ENCODE measurements around the gene RABGGTA.

Gene RABGGTA

GRCh38 chr14:24307575-24308341, 36.4 kb upstream of the RABGGTA start, which contains the start of gene CIDEB:
CIDEB (minus strand) TSS chr14:24307977; CDS start chr14:24307858, 119 bp downstream.
- peaks cover 4% of the 10 kb centered on the region for H3K4me1 ChIP-seq (ENCODE audit: low read length)
- no peak within 1 kb of the TSS for H3K4me2 ChIP-seq (ENCODE audit: low read length)
- H3K36me3 ChIP-seq (replicated peaks; ENCODE audit: low read depth, low read length): peaks cover 38% of the 10 kb centered on the region
- no peak for TF ChIP-seq EZH2phosphoT487 (IDR thresholded peaks at IDR 0.05; ENCODE audit: low read depth)
- TF ChIP-seq, protein P1, sequence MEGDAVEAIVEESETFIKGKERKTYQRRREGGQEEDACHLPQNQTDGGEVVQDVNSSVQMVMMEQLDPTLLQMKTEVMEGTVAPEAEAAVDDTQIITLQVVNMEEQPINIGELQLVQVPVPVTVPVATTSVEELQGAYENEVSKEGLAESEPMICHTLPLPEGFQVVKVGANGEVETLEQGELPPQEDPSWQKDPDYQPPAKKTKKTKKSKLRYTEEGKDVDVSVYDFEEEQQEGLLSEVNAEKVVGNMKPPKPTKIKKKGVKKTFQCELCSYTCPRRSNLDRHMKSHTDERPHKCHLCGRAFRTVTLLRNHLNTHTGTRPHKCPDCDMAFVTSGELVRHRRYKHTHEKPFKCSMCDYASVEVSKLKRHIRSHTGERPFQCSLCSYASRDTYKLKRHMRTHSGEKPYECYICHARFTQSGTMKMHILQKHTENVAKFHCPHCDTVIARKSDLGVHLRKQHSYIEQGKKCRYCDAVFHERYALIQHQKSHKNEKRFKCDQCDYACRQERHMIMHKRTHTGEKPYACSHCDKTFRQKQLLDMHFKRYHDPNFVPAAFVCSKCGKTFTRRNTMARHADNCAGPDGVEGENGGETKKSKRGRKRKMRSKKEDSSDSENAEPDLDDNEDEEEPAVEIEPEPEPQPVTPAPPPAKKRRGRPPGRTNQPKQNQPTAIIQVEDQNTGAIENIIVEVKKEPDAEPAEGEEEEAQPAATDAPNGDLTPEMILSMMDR (IDR thresholded peaks at IDR 0.05; ENCODE audit: low read depth, low read length): peak; percentile 94
- peak within 1 kb of the TSS; percentile 17; the same call in 1 of the 2 replicates for H3K27ac ChIP-seq (ENCODE audit: low read length)
- H4K20me1 ChIP-seq (ENCODE audit: insufficient read depth, low read length): no peaks in the 10 kb centered on the region
- no peaks in the 10 kb centered on the region for H3K79me2 ChIP-seq (ENCODE audit: low read length)
- H3K9me3 ChIP-seq (ENCODE audit: insufficient read depth, low read length): no peaks in the 10 kb centered on the region
- H2AFZ ChIP-seq (ENCODE audit: low read depth, low read length): no peak within 1 kb of the TSS
- no peaks in the 10 kb centered on the region for H3K27me3 ChIP-seq (ENCODE audit: low read depth, low read length)
- no peak within 1 kb of the TSS for H3K9ac ChIP-seq (ENCODE audit: low read length)
- no peak within 1 kb of the TSS for H3K4me3 ChIP-seq (ENCODE audit: low read length)

GRCh38 chr14:24307156-24307574, 35.8 kb upstream of the RABGGTA start:
- Histone ChIP-seq H3K27ac (ENCODE audit: low read length) (no peak overlapping the region), H3K4me2 (ENCODE audit: low read length) (no peak overlapping the region), H3K79me2 (ENCODE audit: low read length) (no peaks in the 10 kb centered on the region), H3K4me3 (ENCODE audit: low read length) (no peak overlapping the region), H3K9ac (ENCODE audit: low read length) (no peak overlapping the region), H3K4me1 (ENCODE audit: low read length) (peaks cover 4% of the 10 kb centered on the region), H3K36me3 (replicated peaks; ENCODE audit: low read depth, low read length) (peaks cover 44% of the 10 kb centered on the region), H2AFZ (ENCODE audit: low read depth, low read length) (no peak overlapping the region), H3K27me3 (ENCODE audit: low read depth, low read length) (no peaks in the 10 kb centered on the region), H3K9me3 (ENCODE audit: insufficient read depth, low read length) (no peaks in the 10 kb centered on the region), H4K20me1 (ENCODE audit: insufficient read depth, low read length) (no peaks in the 10 kb centered on the region)
- no peak for TF ChIP-seq EZH2phosphoT487 (IDR thresholded peaks at IDR 0.05; ENCODE audit: low read depth)
- TF ChIP-seq, protein P1 (IDR thresholded peaks at IDR 0.05; ENCODE audit: low read depth, low read length): no peak

DNA sequence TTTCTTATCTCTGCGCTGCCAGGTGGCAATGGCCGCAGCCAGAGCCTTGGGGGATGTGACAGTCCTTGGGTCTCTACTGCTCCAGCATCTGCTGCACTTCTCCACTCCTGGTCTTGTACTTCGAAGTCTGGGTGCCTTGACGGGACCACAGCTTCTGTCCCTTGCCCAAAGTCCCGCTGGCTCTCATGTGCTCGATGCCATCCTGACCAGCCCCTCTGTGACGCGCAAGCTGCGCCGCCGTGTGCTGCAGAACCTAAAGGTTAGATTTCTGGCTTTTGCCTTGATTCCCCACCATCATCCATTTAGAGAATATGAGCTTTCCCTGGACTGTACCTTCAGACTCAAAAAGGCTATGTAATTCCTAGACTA, 32.6 kb upstream of the RABGGTA start:
- no peak overlapping the region for H3K27ac ChIP-seq (ENCODE audit: low read length)
- no peaks in the 10 kb centered on the region for H4K20me1 ChIP-seq (ENCODE audit: insufficient read depth, low read length)
- H3K4me2 ChIP-seq (ENCODE audit: low read length): no peak overlapping the region
- no peak for TF ChIP-seq EZH2phosphoT487 (IDR thresholded peaks at IDR 0.05; ENCODE audit: low read depth)
- TF ChIP-seq, protein P1 (IDR thresholded peaks at IDR 0.05; ENCODE audit: low read depth, low read length): no peak
- H3K9me3 ChIP-seq (ENCODE audit: insufficient read depth, low read length): no peaks in the 10 kb centered on the region
- H3K4me1 ChIP-seq (ENCODE audit: low read length): peaks cover 17% of the 10 kb centered on the region
- peaks cover 53% of the 10 kb centered on the region for H3K36me3 ChIP-seq (replicated peaks; ENCODE audit: low read depth, low read length)
- no peaks in the 10 kb centered on the region for H3K27me3 ChIP-seq (ENCODE audit: low read depth, low read length)
- no peak overlapping the region for H3K4me3 ChIP-seq (ENCODE audit: low read length)
- H3K9ac ChIP-seq (ENCODE audit: low read length): no peak overlapping the region
- peaks cover 20% of the 10 kb centered on the region for H3K79me2 ChIP-seq (ENCODE audit: low read length)
- H2AFZ ChIP-seq (ENCODE audit: low read depth, low read length): no peak overlapping the region

DNA sequence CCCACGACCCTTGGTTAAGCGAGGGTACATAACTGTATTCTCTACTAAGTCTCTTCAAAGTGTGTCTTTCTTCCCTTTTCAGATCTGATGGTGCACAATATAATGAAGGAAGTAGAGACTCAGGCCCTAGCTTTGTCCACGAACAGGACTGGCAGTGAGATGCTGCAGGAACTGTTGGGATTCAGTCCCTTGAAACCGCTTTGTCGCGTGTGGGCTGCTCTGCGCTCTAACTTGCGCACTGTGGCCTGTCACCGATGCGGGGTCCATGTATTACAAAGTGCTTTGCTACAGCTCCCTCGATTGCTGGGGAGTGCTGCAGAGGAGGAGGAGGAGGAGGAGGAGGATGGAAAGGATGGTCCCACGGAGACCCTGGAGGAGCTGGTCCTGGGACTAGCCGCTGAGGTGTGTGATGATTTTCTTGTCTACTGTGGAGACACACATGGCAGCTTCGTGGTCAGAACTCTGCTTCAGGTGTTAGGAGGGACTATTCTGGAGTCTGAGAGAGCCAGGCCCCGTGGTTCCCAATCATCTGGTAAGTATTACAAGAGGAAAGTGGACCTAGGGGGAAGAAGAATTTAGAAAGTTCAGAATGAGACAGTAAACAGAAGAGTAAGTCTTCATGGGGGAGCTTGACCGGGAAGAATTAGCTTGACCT, 29.1 kb upstream of the RABGGTA start:
- Histone ChIP-seq H3K27ac (ENCODE audit: low read length) (no peak overlapping the region), H3K79me2 (ENCODE audit: low read length) (peaks cover 20% of the 10 kb centered on the region), H2AFZ (ENCODE audit: low read depth, low read length) (no peak overlapping the region), H3K9me3 (ENCODE audit: insufficient read depth, low read length) (no peaks in the 10 kb centered on the region), H3K4me1 (ENCODE audit: low read length) (peaks cover 27% of the 10 kb centered on the region), H4K20me1 (ENCODE audit: insufficient read depth, low read length) (no peaks in the 10 kb centered on the region), H3K9ac (ENCODE audit: low read length) (peak overlapping the region; percentile 74), H3K4me2 (ENCODE audit: low read length) (peak overlapping the region; percentile 90), H3K27me3 (ENCODE audit: low read depth, low read length) (no peaks in the 10 kb centered on the region), H3K4me3 (ENCODE audit: low read length) (peak overlapping the region; percentile 98), H3K36me3 (replicated peaks; ENCODE audit: low read depth, low read length) (peaks cover 39% of the 10 kb centered on the region)
- TF ChIP-seq, protein P1 (IDR thresholded peaks at IDR 0.05; ENCODE audit: low read depth, low read length): no peak
- TF ChIP-seq EZH2phosphoT487 (IDR thresholded peaks at IDR 0.05; ENCODE audit: low read depth): no peak
